ENCODE data around the gene OR51B4. TPM values are rescaled to one million over a fixed set of nuclear protein-coding genes. Genes with fewer than 3 reads are reported as not detected.
"Not testable (repeated sequence)": the region's sequence is repeated elsewhere in the genome, so short reads cannot be mapped to it uniquely, and the experiment has no call there.

The OR51B4 gene
- total RNA-seq, 4 donors from 2014 or later, result not detected

GRCh38 chr11:5266609-5267008 lies 35.1 kb downstream of the OR51B4 start:
- intact Hi-C loops (cut with DNase I; ENCODE audit: low total_unique reads), result no loop called here
- TF ChIP-seq POLR2A (IDR thresholded peaks at IDR 0.05), result no peak
- TF ChIP-seq CTCF (IDR thresholded peaks at IDR 0.05), result no peak
- DNase-seq (ENCODE audit: low spot score in 2 of 2), result no peak
- no peak overlapping the region for H3K4me3 ChIP-seq (ENCODE audit: low read depth, poor library complexity, severe bottlenecking)

GRCh38 chr11:5265832-5266231 lies 35.9 kb downstream of the OR51B4 start:
- TF ChIP-seq CTCF (IDR thresholded peaks at IDR 0.05), result no peak
- TF ChIP-seq POLR2A (IDR thresholded peaks at IDR 0.05), result no peak
- no peak for DNase-seq (ENCODE audit: low spot score in 2 of 2)
- WGBS, 2 donors, result 45 to 60% methylated on average over 2 of the region's 2 CpGs
- intact Hi-C loops (cut with DNase I; ENCODE audit: low total_unique reads), result no loop called here
- H3K4me3 ChIP-seq (ENCODE audit: low read depth, poor library complexity, severe bottlenecking), result no peak overlapping the region

- no peak for DNase-seq (ENCODE audit: low spot score in 2 of 2)
- intact Hi-C loops (cut with DNase I; ENCODE audit: low total_unique reads), result no loop called here
- WGBS, 2 donors, result 50 to 70% methylated on average over 7 of the region's 7 CpGs
- no peak overlapping the region for H3K4me3 ChIP-seq (ENCODE audit: low read depth, poor library complexity, severe bottlenecking)
- no peak for TF ChIP-seq POLR2A (IDR thresholded peaks at IDR 0.05)
- no peak for TF ChIP-seq CTCF (IDR thresholded peaks at IDR 0.05)
Observed at GRCh38 chr11:5258543-5259262, 43.0 kb downstream of the OR51B4 start.

GRCh38 chr11:5257296-5257695 lies 44.5 kb downstream of the OR51B4 start:
- DNase-seq (ENCODE audit: low spot score in 2 of 2), result no peak
- intact Hi-C loops (cut with DNase I; ENCODE audit: low total_unique reads), result no loop called here
- no peak overlapping the region for H3K4me3 ChIP-seq (ENCODE audit: low read depth, poor library complexity, severe bottlenecking)
- WGBS, 2 donors, result 38 to 42% methylated on average over 2 of the region's 2 CpGs
- TF ChIP-seq POLR2A (IDR thresholded peaks at IDR 0.05), result no peak
- no peak for TF ChIP-seq CTCF (IDR thresholded peaks at IDR 0.05)

- DNase-seq (ENCODE audit: low spot score in 2 of 2); H3K4me3 ChIP-seq (ENCODE audit: low read depth, poor library complexity, severe bottlenecking); intact Hi-C loops (cut with DNase I; ENCODE audit: low total_unique reads): not testable (repeated sequence)
- WGBS, 2 donors, result 67 to 71% methylated on average over 4 of the region's 9 CpGs
Observed at GRCh38 chr11:5254646-5255413, 46.9 kb downstream of the OR51B4 start, which contains the start of gene HBG2. Gene HBG2 (minus strand): TSS chr11:5254781. CDS start chr11:5254728, 53 bp downstream.

GRCh38 chr11:5254023-5254422 lies 47.7 kb downstream of the OR51B4 start:
- H3K4me3 ChIP-seq (ENCODE audit: low read depth, poor library complexity, severe bottlenecking); intact Hi-C loops (cut with DNase I; ENCODE audit: low total_unique reads); DNase-seq (ENCODE audit: low spot score in 2 of 2): not testable (repeated sequence)
- WGBS, 2 donors, result 76 to 86% methylated on average over 2 of the region's 2 CpGs

GRCh38 chr11:5253440-5253839 lies 48.3 kb downstream of the OR51B4 start:
- WGBS, 2 donors, result 53 to 83% methylated on average over 5 of the region's 5 CpGs
- intact Hi-C loops (cut with DNase I; ENCODE audit: low total_unique reads); DNase-seq (ENCODE audit: low spot score in 2 of 2); H3K4me3 ChIP-seq (ENCODE audit: low read depth, poor library complexity, severe bottlenecking): not testable (repeated sequence)
